Endothelial cell of umbilical vein (primary cell): ENCODE results near the gene BOLA2B. TPM values are rescaled to one million over a fixed set of nuclear protein-coding genes. Genes with fewer than 3 reads are reported as not detected.
A peak's percentile ranks its signal among the peaks of the same experiment; 100 is the strongest.
"Not testable (repeated sequence)": the region's sequence is repeated elsewhere in the genome, so short reads cannot be mapped to it uniquely, and the experiment has no call there.

ENCODE experiments used
- Bru-seq: library from RNA; stranded (reverse); fragments of 400-500 nt; gene quantifications from one replicate; lab custom pipeline; 2021; lab: Mats Ljungman, UMichigan
- BruChase-seq, 2 experiments: library from RNA; stranded (reverse); fragments of 400-500 nt; gene quantifications; one replicate each; lab custom pipeline; 2021; lab: Mats Ljungman, UMichigan
- BruUV-seq: library from RNA; stranded (reverse); fragments of 400-500 nt; replicated peaks from 2 replicates; lab custom pipeline; 2021; lab: Mats Ljungman, UMichigan
- CTCF ChIA-PET: fragments of 300-600, 350-600 bp; sonication (Branson Sonifier 250); formaldehyde crosslinking; loops from one replicate; lab custom pipeline; 2021; ENCODE audit warnings: antibody characterized with exemption, inconsistent platforms; lab: Charles Lee
- POLR2A ChIA-PET: fragments of 300-600, 350-600 bp; sonication (Branson Sonifier 250); formaldehyde crosslinking; loops from one replicate; lab custom pipeline; 2021; ENCODE audit warnings: antibody characterized with exemption, inconsistent platforms; lab: Charles Lee
- DNase-seq: peaks from one replicate; pipeline ENCODE4 v3.0.0-alpha.2; 2011; ENCODE audit warnings: low read depth, low spot score
- FAIRE-seq: peaks from 2 replicates; lab custom pipeline; 2011; peaks lifted over from hg19 to GRCh38; lab: Jason Lieb, UNC
- H2AFZ ChIP-seq: 2 replicates; pipeline ENCODE4 v1.6.0; 2012; ENCODE audit warnings: low read depth, low read length, control low read depth, inconsistent platforms
- H3K27ac ChIP-seq: 2 replicates; pipeline ENCODE4 v1.5.1; 2011; ENCODE audit warnings: low read depth, mild to moderate bottlenecking, control low read depth, low read length, moderate library complexity; ENCODE audit not compliant: insufficient read depth
- H3K27me3 ChIP-seq, 2 experiments: 2 replicates each; pipeline versions ENCODE4 v1.6.0 to v1.6.1; 2011; ENCODE audit warnings: low read length in 2 of 2, mixed read lengths in 1 of 2; ENCODE audit not compliant: control insufficient read depth in 2 of 2, insufficient read depth in 2 of 2
- H3K36me3 ChIP-seq, 2 experiments: 2 replicates in 1 of 2; 3 replicates in 1 of 2; pipeline ENCODE4 v1.5.1; 2011; ENCODE audit warnings: low read length in 2 of 2, mild to moderate bottlenecking in 1 of 2, moderate library complexity in 1 of 2; ENCODE audit not compliant: control insufficient read depth in 2 of 2, insufficient read depth in 2 of 2; ENCODE audit errors: extremely low read depth in 1 of 2
- H3K4me1 ChIP-seq: 3 replicates; pipeline ENCODE4 v1.5.1; 2011; ENCODE audit warnings: mild to moderate bottlenecking, low read length; ENCODE audit not compliant: control insufficient read depth, insufficient read depth; ENCODE audit errors: extremely low read depth
- H3K4me2 ChIP-seq: 2 replicates; pipeline ENCODE4 v1.6.1; 2011; ENCODE audit warnings: low read length, control low read depth, mixed read lengths; ENCODE audit not compliant: insufficient read depth
- H3K4me3 ChIP-seq, 3 experiments: fragments of 200-600 bp in 1 of 3; sonication (generic), shearing (Covaris generic) in 1 of 3; replicated peaks in 1 of 3; 2 replicates each; pipeline ENCODE4 v1.5.1; 2011 to 2016; ENCODE audit warnings: control low read depth in 3 of 3, low read length in 3 of 3, mild to moderate bottlenecking in 2 of 3, inconsistent platforms in 1 of 3, low read depth in 1 of 3, moderate library complexity in 1 of 3; ENCODE audit not compliant: insufficient read depth in 1 of 3
- H3K79me2 ChIP-seq: 2 replicates; pipeline ENCODE4 v1.6.0; 2012; ENCODE audit warnings: low read length, inconsistent platforms; ENCODE audit not compliant: control insufficient read depth, insufficient read depth
- H3K9ac ChIP-seq: replicated peaks from 2 replicates; pipeline ENCODE3; 2011; ENCODE audit warnings: low read length, control low read depth; ENCODE audit not compliant: insufficient read depth; ENCODE audit errors: extremely low read depth
- H3K9me1 ChIP-seq: replicated peaks from 3 replicates; pipeline ENCODE4 v1.6.0; 2011; ENCODE audit warnings: mild to moderate bottlenecking, low read length; ENCODE audit not compliant: control insufficient read depth, insufficient read depth; ENCODE audit errors: extremely low read depth
- H3K9me3 ChIP-seq: replicated peaks from 2 replicates; pipeline ENCODE4 v1.5.1; 2012; ENCODE audit warnings: low read length, inconsistent platforms; ENCODE audit not compliant: control insufficient read depth, insufficient read depth
- H4K20me1 ChIP-seq: replicated peaks from 2 replicates; pipeline ENCODE3; 2011; ENCODE audit warnings: mild to moderate bottlenecking, low read length; ENCODE audit not compliant: control insufficient read depth, insufficient read depth; ENCODE audit errors: extremely low read depth
- dilution Hi-C: fragments of 300-500 bp; cut with MboI; formaldehyde crosslinking; loops from one replicate; pipeline ENCODE4 v1.15.0; 2019; ENCODE audit warnings: low sequenced_read_pairs; ENCODE audit not compliant: extremely low pct_ligation_motif_present
- intact Hi-C: fragments of 100-400 bp; cut with micrococcal nuclease; formaldehyde crosslinking; loops from one replicate; pipeline ENCODE4 v1.10.0; 2022
- long read RNA-seq: library from polyadenylated mRNA; stranded (forward); transcript quantifications from one replicate; pipeline ENCODE4 v2.0.0, GENCODE V29; 2021
- polyA minus RNA-seq, 3 experiments: library from RNA; depleted of rRNA, polyadenylated mRNA; stranded (reverse); fragments of >200 nt; gene quantifications; 1 replicate in 1 of 3; 2 replicates in 2 of 3; pipeline ENCODE4 v1.2.3, GENCODE V29; 2011
- polyA plus RNA-seq, 4 experiments: library from polyadenylated mRNA; depleted of rRNA in 3 of 4; stranded (reverse) in 3 of 4; unstranded in 1 of 4; fragments of >200 nt; gene quantifications; 2 replicates each; pipeline versions ENCODE4 v1.2.1 to v1.2.3, GENCODE V29; 2011 to 2012; ENCODE audit warnings: missing spikeins in 1 of 4
- total RNA-seq: library from RNA; stranded (reverse); gene quantifications from 2 replicates; pipeline ENCODE4 v1.2.3, GENCODE V29; 2021

The BOLA2B gene
- total RNA-seq (161 and 173 TPM in 2 replicates), polyA plus RNA-seq (310 and 354 TPM in 2 replicates), polyA minus RNA-seq (34.3 and 39.4 TPM in 2 replicates), Bru-seq, nascent RNA (not detected), BruChase-seq, experiment 1, labeled RNA remaining after a 6-hour chase (percentile 31 among the genes with signal in this experiment), BruChase-seq, experiment 2, labeled RNA remaining after a 2-hour chase (percentile 16 among the genes with signal in this experiment)
- 432 and 454 TPM in 2 replicates for polyA plus RNA-seq (2011; cell fraction: cytosol; rRNA removed)
- 76.9 and 94.1 TPM in 2 replicates for polyA plus RNA-seq (2011; cell fraction: nucleus; rRNA removed)
- polyA plus RNA-seq (2012): 222 and 244 TPM in 2 replicates
- 109 TPM for polyA minus RNA-seq (2011; cell fraction: cytosol; rRNA and poly(A)+ RNA removed)
- polyA minus RNA-seq (2011; cell fraction: nucleus; rRNA and poly(A)+ RNA removed): 18.8 and 42.8 TPM in 2 replicates
- long read RNA-seq, transcript BOLA2B-204 (3 exons, 335 nt): minor isoform, 7 of 206 reads
- long read RNA-seq, transcript BOLA2B-202 (2 exons, 307 nt): minor isoform, 7 of 206 reads
- long read RNA-seq, transcript BOLA2B-201 (3 exons, 1,012 nt): major isoform, 189 of 206 reads
- long read RNA-seq, partial matches to known transcripts: 0 of 206 reads
- long read RNA-seq, other reads (novel, unspliced or antisense): 2 of 206 reads

DNA sequence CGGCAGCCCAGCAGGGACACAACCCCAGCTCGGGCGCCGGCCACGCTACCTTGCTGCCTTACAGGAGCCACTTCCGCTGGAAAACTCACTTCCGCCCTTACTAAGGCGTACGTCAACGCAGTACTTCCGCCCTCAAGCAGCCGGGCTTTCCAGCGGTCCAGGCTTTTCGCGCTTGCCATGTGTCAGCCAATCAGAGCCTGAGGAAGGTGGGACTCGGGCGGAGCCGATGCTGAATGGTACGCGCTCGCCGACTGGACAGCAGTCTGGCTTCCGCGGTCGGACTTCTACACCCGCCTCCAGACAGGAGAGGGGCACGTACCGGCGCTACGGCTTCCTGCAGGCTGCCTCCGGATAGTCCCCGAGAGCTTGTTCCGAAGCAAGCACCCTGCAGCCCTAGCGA, at the start of gene BOLA2B, which contains the start of gene SLX1A:
Gene BOLA2B, minus strand, starts transcription at position 52 of the 400 bp plus-strand sequence. CDS start 71 bp downstream, outside the sequence.
Gene SLX1A, plus strand, starts transcription at position 261 of the 400 bp plus-strand sequence. CDS start 210 bp downstream, outside the sequence.
- intact Hi-C loops, dilution Hi-C loops, H3K9me3 ChIP-seq, H3K9ac ChIP-seq, POLR2A ChIA-PET, H4K20me1 ChIP-seq, H3K4me1 ChIP-seq, CTCF ChIA-PET, H3K4me2 ChIP-seq, H3K79me2 ChIP-seq, H3K9me1 ChIP-seq, DNase-seq, BruUV-seq, H3K27me3 ChIP-seq, H2AFZ ChIP-seq, H3K36me3 ChIP-seq, H3K27ac ChIP-seq: not testable (repeated sequence)
- FAIRE-seq: peak; percentile 100
- H3K4me3 ChIP-seq: peak within 1 kb of the TSS in 1 of 3 experiments; percentile 28

DNA sequence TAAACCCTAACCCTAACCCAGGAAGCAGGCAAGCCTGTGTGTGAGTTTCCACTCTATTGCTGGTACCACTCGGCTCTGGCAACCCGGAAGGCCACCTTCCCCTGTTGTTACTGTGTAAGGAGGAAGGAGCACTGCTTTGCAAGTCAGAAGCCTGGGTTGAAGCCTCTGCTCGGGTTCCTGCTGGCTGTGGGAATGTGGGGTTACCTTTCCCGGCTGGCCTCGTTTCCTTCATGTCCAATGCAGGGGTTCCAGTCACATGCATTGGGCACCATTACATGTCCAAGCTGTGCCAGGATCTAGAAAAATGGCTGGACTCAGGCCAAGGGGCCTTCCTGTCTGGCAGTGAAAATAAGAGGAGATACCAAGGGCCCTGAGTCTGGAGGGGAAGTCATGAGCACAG, 23.6 kb upstream of the BOLA2B start:
- H2AFZ ChIP-seq, H3K4me3 ChIP-seq, H3K79me2 ChIP-seq, H3K4me2 ChIP-seq, H3K27ac ChIP-seq, H3K27me3 ChIP-seq, POLR2A ChIA-PET, DNase-seq, H3K9ac ChIP-seq, H4K20me1 ChIP-seq, H3K4me1 ChIP-seq, FAIRE-seq, intact Hi-C loops, BruUV-seq, H3K9me3 ChIP-seq, H3K36me3 ChIP-seq, dilution Hi-C loops, H3K9me1 ChIP-seq, CTCF ChIA-PET: not testable (repeated sequence)

DNA sequence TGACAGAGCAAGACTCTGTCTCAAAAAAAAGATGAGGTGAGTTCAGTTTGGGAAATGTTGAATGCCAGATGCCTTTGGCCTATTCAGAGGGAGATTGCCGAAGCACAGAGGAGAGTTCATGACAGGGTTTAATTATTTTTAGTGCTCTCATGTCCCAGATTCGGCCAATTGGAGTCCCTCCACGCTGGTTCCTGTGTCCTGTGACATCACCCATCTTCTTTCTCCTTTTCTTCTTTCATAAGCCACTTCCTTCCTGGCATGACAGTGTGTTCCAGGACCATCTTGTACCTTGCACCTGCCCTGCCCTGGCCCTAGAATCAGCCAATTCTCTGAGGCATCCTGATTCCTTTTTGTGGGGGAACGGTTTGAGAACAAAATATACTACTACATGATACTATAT, 17.9 kb upstream of the BOLA2B start:
- DNase-seq, FAIRE-seq, H3K9me3 ChIP-seq, H3K36me3 ChIP-seq, H2AFZ ChIP-seq, BruUV-seq, H3K27ac ChIP-seq, H3K4me3 ChIP-seq, H4K20me1 ChIP-seq, H3K27me3 ChIP-seq, CTCF ChIA-PET, H3K9me1 ChIP-seq, H3K79me2 ChIP-seq, dilution Hi-C loops, H3K4me2 ChIP-seq, POLR2A ChIA-PET, H3K9ac ChIP-seq, intact Hi-C loops, H3K4me1 ChIP-seq: not testable (repeated sequence)

DNA sequence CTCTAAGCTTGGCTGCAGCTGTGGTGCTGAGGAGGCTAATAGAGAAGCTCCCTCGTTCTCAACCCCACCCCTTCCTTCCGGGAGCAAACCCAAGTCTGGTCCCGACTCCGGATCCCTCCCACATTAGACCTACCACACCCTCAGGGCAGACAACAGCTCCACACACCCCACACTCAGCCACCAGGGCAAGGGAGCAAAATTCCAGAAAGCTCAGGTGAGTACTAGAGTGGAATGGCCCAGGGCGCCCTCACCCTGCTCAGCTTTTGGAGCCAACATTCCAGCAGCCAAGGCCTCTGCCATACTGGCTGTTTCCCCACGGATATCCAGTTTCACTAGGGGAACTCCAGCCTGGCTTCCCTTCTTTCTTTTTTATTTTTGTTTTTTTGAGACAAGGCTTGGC, 15.6 kb upstream of the BOLA2B start:
- BruUV-seq, POLR2A ChIA-PET, dilution Hi-C loops, H3K27ac ChIP-seq, H3K9ac ChIP-seq, DNase-seq, H3K4me2 ChIP-seq, H3K4me3 ChIP-seq, CTCF ChIA-PET, H3K79me2 ChIP-seq, H3K9me3 ChIP-seq, H3K36me3 ChIP-seq, H3K9me1 ChIP-seq, intact Hi-C loops, H3K4me1 ChIP-seq, H4K20me1 ChIP-seq, H2AFZ ChIP-seq, H3K27me3 ChIP-seq: not testable (repeated sequence)
- peak; percentile 73 for FAIRE-seq
